SK-N-MC (cell line): Measurements from ENCODE around the gene CST3.

Experiments
- EZH2 ChIP-seq: fragments of 200-600 bp; sonication (generic); IDR thresholded peaks from one replicate; pipeline ENCODE4 v1.6.1; 2017; ENCODE audit warnings: antibody characterized with exemption
- FOXP2 ChIP-seq: optimal IDR thresholded peaks from 2 replicates; pipeline ENCODE3; 2011; ENCODE audit warnings: mild to moderate bottlenecking, moderate library complexity; ENCODE audit not compliant: insufficient read depth; ENCODE audit errors: extremely low read length, control extremely low read depth
- POLR2AphosphoS5 ChIP-seq: IDR thresholded peaks from 2 replicates; pipeline ENCODE4 v1.6.1; 2012; ENCODE audit warnings: mild to moderate bottlenecking, low read depth, low read length, borderline replicate concordance

GRCh38 chr20:23605867-23606651 lies 31.7 kb downstream of the CST3 start, which contains the start of gene CST9:
- TF ChIP-seq POLR2AphosphoS5 = no peak
- no peak for TF ChIP-seq EZH2
- no peak for TF ChIP-seq FOXP2
